Lower leg skin (tissue), 4 donors: ENCODE data around the gene TRIM67. TPM values are rescaled to one million over a fixed set of nuclear protein-coding genes. Genes with fewer than 3 reads are reported as not detected.

Experiments
- DNase-seq, 2 donors: peaks; one replicate each; pipeline ENCODE4 v3.0.0-alpha.2; 2019; ENCODE audit warnings: low spot score in 2 of 2
- H3K4me3 ChIP-seq: fragments of 200-600 bp; sonication (generic); 2 replicates; pipeline ENCODE4 v1.5.1; 2017; ENCODE audit warnings: mild to moderate bottlenecking, low read depth; ENCODE audit not compliant: poor library complexity, severe bottlenecking
- CTCF ChIP-seq, 3 donors: fragments of 450-650 bp; IDR thresholded peaks; one replicate each; pipeline ENCODE4 v1.5.1; 2016; ENCODE audit warnings: antibody characterized with exemption in 3 of 3, mild to moderate bottlenecking in 3 of 3, moderate library complexity in 2 of 3
- POLR2A ChIP-seq, 2 donors: fragments of 450-650 bp; IDR thresholded peaks; one replicate each; pipeline ENCODE4 v1.6.1; 2016 to 2017; ENCODE audit warnings: antibody characterized with exemption in 2 of 2, mild to moderate bottlenecking in 1 of 2, moderate library complexity in 1 of 2
- WGBS, 2 donors: methylation state at CpG; one replicate each; pipeline ENCODE4 v1.1.5; 2018; 5-methylcytosine and 5-hydroxymethylcytosine counted together
- intact Hi-C: fragments of 100-400 bp; cut with DNase I; formaldehyde crosslinking; loops from one replicate; pipeline ENCODE4 v1.15.0; 2023; ENCODE audit warnings: low total_unique reads
- total RNA-seq, 4 donors: library from RNA; depleted of rRNA; stranded (reverse); fragments of >200 nt; gene quantifications; one replicate each; pipeline ENCODE4 v1.1.0, GENCODE V29; 2016

The TRIM67 gene
- total RNA-seq, 4 donors from 2014 or later = 0.03 to 0.29 TPM; not detected in 2

DNA sequence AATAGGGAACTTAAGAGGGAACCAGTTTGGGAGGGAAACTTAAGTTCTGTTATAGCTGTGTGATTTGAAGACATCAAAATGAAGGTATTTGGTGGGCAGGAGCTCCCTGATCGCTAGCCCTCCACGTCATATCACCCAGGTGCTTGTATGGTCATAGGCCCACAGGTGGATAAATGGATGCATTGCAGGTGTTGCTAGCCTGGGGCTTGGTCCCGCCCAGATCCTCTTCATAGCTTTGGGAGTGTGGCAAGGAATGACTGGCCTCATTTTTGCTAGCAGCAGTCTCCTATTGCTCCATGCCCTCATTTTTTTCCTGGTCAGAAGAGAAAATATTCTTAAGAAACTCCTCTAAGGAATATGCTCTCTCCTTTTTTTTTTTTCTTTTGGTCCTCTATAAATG lies 90.5 kb downstream of the TRIM67 start:
- no peak for DNase-seq
- WGBS, 2 donors = 65 to 80% methylated on average over 3 of the region's 3 CpGs
- H3K4me3 ChIP-seq = no peak overlapping the region
- intact Hi-C loops = no loop called here
- TF ChIP-seq POLR2A (IDR thresholded peaks at IDR 0.05) = no peak
- TF ChIP-seq CTCF (IDR thresholded peaks at IDR 0.05) = no peak

- DNase-seq = no peak
- intact Hi-C loops = no loop called here
- WGBS, 2 donors = 93 to 94% methylated on average over 4 of the region's 4 CpGs
- H3K4me3 ChIP-seq = no peak overlapping the region
- TF ChIP-seq POLR2A (IDR thresholded peaks at IDR 0.05) (no peak), CTCF (IDR thresholded peaks at IDR 0.05) (no peak)
Observed at GRCh38 chr1:231260351-231260750, 98.5 kb downstream of the TRIM67 start.

- no peak for TF ChIP-seq POLR2A (IDR thresholded peaks at IDR 0.05)
- TF ChIP-seq CTCF (IDR thresholded peaks at IDR 0.05) = no peak
- intact Hi-C loops = no loop called here
- no peak overlapping the region for H3K4me3 ChIP-seq
- no peak for DNase-seq
- WGBS, 2 donors = 92 to 100% methylated on average over 1 of the region's 1 CpG
Observed at GRCh38 chr1:231264642-231265041, 102.8 kb downstream of the TRIM67 start.

DNA sequence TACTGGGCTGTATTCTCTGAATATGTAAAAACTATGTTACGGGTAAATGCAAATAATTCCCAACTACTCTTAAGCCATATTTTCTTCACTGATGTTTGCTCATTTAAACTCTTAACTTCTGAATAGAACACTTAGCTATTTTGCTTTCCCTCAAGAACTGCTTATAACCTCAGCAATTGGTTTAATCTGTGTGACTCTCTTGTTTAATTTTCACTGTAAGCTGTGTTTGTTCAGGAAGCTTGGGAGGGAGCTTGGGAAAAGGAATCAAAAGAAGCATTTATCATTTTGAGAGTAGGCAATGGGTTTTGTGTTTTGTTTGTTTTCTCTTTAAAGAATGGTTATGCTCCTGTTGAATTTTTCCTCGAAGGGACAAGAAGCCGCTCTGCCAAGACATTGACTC lies 103.5 kb downstream of the TRIM67 start:
- TF ChIP-seq POLR2A (IDR thresholded peaks at IDR 0.05) (no peak), CTCF (IDR thresholded peaks at IDR 0.05) (no peak)
- WGBS, 2 donors = 91 to 95% methylated on average over 3 of the region's 3 CpGs

GRCh38 chr1:231266811-231267322 lies 105.0 kb downstream of the TRIM67 start:
- no peak for DNase-seq
- TF ChIP-seq CTCF (IDR thresholded peaks at IDR 0.05) (no peak), POLR2A (IDR thresholded peaks at IDR 0.05) (no peak)
- intact Hi-C loops = no loop called here
- no peak overlapping the region for H3K4me3 ChIP-seq
- 0 to 24% methylated on average over 1 of the region's 1 CpG for WGBS, 2 donors

More for the DNA sequence above, 103.5 kb downstream of the TRIM67 start:
- H3K4me3 ChIP-seq = no peak overlapping the region
- no peak for DNase-seq
- intact Hi-C loops = no loop called here

Other genes starting within 250 kb of the TRIM67 start
- 10 to 100 TPM in 3 of 4 donors, 1 to 10 TPM in 1; 6.6 to 34.7 (median 24.7) TPM for gene TTC13, start 183.2 kb upstream of the TRIM67 start, total RNA-seq
- 10 to 100 TPM; 16.6 to 23.4 (median 21.9) TPM for gene ARV1, start 183.0 kb upstream of the TRIM67 start, total RNA-seq
- gene FAM89A, start 121.8 kb upstream of the TRIM67 start, total RNA-seq = 100 to 1,000 TPM in 1 of 4 donors, 10 to 100 TPM in 3; 63.1 to 106 (median 94.1) TPM
- gene GNPAT, start 79.2 kb downstream of the TRIM67 start, total RNA-seq = 10 to 100 TPM; 24.3 to 45.7 (median 39.9) TPM
- gene EXOC8, start 175.8 kb downstream of the TRIM67 start, total RNA-seq = 10 to 100 TPM; 19.7 to 23.2 (median 22.2) TPM
- 10 to 100 TPM; 13.1 to 31.3 (median 20.0) TPM for gene SPRTN, start 176.2 kb downstream of the TRIM67 start, total RNA-seq